Astrocyte of the hippocampus (primary cell): ENCODE data around the gene CSF3R.
"Not testable (repeated sequence)": the region's sequence is repeated elsewhere in the genome, so short reads cannot be mapped to it uniquely, and the experiment has no call there.

Source experiments
- DNase-seq: peaks from one replicate; pipeline ENCODE4 v3.0.0; 2011; ENCODE audit warnings: low read depth, low spot score

The CSF3R gene

GRCh38 chr1:36513676-36514473 lies 31.2 kb upstream of the CSF3R start:
- DNase-seq: no peak

- DNase-seq: no peak
Measured at GRCh38 chr1:36512842-36513241, 30.1 kb upstream of the CSF3R start.

- DNase-seq: no peak
Measured at GRCh38 chr1:36511804-36512798, 29.4 kb upstream of the CSF3R start.

- not testable (repeated sequence) for DNase-seq
Measured at GRCh38 chr1:36511220-36511619, 28.5 kb upstream of the CSF3R start.

GRCh38 chr1:36510418-36510817 lies 27.7 kb upstream of the CSF3R start:
- DNase-seq: no peak

GRCh38 chr1:36508257-36508656 lies 25.5 kb upstream of the CSF3R start:
- DNase-seq: no peak

- DNase-seq: no peak
Measured at GRCh38 chr1:36506276-36506920, 23.7 kb upstream of the CSF3R start.

- DNase-seq: no peak
Measured at GRCh38 chr1:36503733-36504132, 21.0 kb upstream of the CSF3R start.

GRCh38 chr1:36503159-36503558 lies 20.4 kb upstream of the CSF3R start:
- no peak for DNase-seq

- DNase-seq: no peak
Measured at GRCh38 chr1:36502616-36503015, 19.9 kb upstream of the CSF3R start.

GRCh38 chr1:36501911-36502310 lies 19.2 kb upstream of the CSF3R start:
- not testable (repeated sequence) for DNase-seq

GRCh38 chr1:36497207-36497606 lies 14.5 kb upstream of the CSF3R start:
- no peak for DNase-seq

GRCh38 chr1:36494971-36495370 lies 12.3 kb upstream of the CSF3R start:
- no peak for DNase-seq

GRCh38 chr1:36493524-36493923 lies 10.8 kb upstream of the CSF3R start:
- DNase-seq: no peak

- DNase-seq: no peak
Measured at GRCh38 chr1:36492491-36492890, 9.8 kb upstream of the CSF3R start.

- not testable (repeated sequence) for DNase-seq
Measured at GRCh38 chr1:36489258-36490051, 6.7 kb upstream of the CSF3R start.

- DNase-seq: no peak
Measured at GRCh38 chr1:36487906-36488305, 5.2 kb upstream of the CSF3R start.

GRCh38 chr1:36487336-36487725 lies 4.6 kb upstream of the CSF3R start:
- DNase-seq: not testable (repeated sequence)

- DNase-seq: no peak
Measured at GRCh38 chr1:36486439-36487335, 4.0 kb upstream of the CSF3R start.

- no peak for DNase-seq
Measured at GRCh38 chr1:36486093-36486438, 3.4 kb upstream of the CSF3R start.
